Mucosa of descending colon (tissue), 3 donors: ENCODE measurements around the gene UBD. TPM values are rescaled to one million over a fixed set of nuclear protein-coding genes. Genes with fewer than 3 reads are reported as not detected.
A peak's percentile ranks its signal among the peaks of the same experiment; 100 is the strongest.

Experiments
- ATAC-seq: fragments of 200-7000 bp; cut with Tn5 transposase; one replicate; pipeline ENCODE4 v1.9.1; 2020; ENCODE audit warnings: mild to moderate bottlenecking, moderate library complexity
- DNase-seq, 3 donors: peaks; one replicate each; pipeline ENCODE4 v3.0.0-alpha.2; 2020
- H3K36me3 ChIP-seq: fragments of 200-600 bp; one replicate; pipeline ENCODE4 v1.8.0; 2021; ENCODE audit warnings: low read depth, mild to moderate bottlenecking
- H3K4me1 ChIP-seq: fragments of 200-600 bp; one replicate; pipeline ENCODE4 v1.8.0; 2021; ENCODE audit warnings: low read depth, mild to moderate bottlenecking
- H3K4me3 ChIP-seq: fragments of 200-600 bp; one replicate; pipeline ENCODE4 v1.8.0; 2021; ENCODE audit warnings: mild to moderate bottlenecking
- H3K9me3 ChIP-seq: fragments of 200-600 bp; one replicate; pipeline ENCODE4 v1.8.0; 2021; ENCODE audit warnings: mild to moderate bottlenecking
- intact Hi-C, 2 donors: fragments of 100-400 bp; cut with DNase I in 1 of 2; cut with micrococcal nuclease in 1 of 2; formaldehyde crosslinking; loops; one replicate each; pipeline versions ENCODE4 v1.11.0 to v1.11.1; 2022; cut with DNase I, micrococcal nuclease
- total RNA-seq, 3 donors: library from RNA; stranded (reverse); fragmentation: NEBNext Ultra II Directional in 2 of 3; extraction: Animal tissue kit (Norgen Biotek cat#: 25700) in 2 of 3; gene quantifications; one replicate each; pipeline versions ENCODE4 v1.2.1 to v1.2.4, GENCODE V29; 2021 to 2023
- TF ChIP-seq, protein P1 (sequence below): fragments of 200-600 bp; IDR thresholded peaks from one replicate; pipeline ENCODE4 v1.8.0; 2022; ENCODE audit warnings: antibody characterized with exemption, mild to moderate bottlenecking
- donor health status: DM: no; HTN: no; CAD: no; lungs with moderate emphysema.
- donor health status: DM: no; HTN: no; CAD: no.
- donor health status: DM: no; HTN: yes; CAD: no.

UBD gene
- total RNA-seq, 3 donors from 2014 or later = 4.2 to 11.7 TPM; not detected in 1

DNA sequence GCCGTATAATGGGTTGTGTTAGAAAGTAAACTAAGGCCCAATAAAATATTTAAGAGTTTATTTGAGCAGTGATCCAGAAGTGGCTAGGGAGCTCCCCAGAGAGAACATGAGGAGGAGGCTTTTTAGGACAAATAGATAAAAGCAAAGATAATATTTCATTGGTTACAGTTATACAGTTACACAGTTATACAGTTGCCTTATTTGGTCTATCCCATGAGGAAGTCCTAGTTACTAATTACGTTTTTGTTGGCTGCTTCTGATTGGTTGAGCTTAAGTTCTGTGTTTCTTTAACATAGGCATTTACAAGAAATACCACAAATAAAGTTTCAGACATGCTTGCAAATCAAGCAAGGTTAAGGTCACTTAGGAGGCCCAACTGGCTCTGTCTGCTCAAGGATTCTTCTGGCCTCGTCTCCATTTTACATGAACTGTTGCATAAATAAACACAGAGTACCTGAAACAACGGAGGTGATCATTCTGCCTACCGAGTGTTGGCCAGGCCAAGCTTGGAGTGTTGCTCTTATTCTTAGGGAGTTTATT, 7.0 kb downstream of the UBD start:
- peaks cover 4% of the 10 kb centered on the region for H3K4me1 ChIP-seq
- intact Hi-C loops = no loop called here
- DNase-seq (peak in 1 of 3 donors; percentile 26), ATAC-seq (peak; percentile 68)
- no peak overlapping the region for H3K4me3 ChIP-seq
- H3K36me3 ChIP-seq = no peaks in the 10 kb centered on the region
- H3K9me3 ChIP-seq = no peaks in the 10 kb centered on the region
- TF ChIP-seq, protein P1, sequence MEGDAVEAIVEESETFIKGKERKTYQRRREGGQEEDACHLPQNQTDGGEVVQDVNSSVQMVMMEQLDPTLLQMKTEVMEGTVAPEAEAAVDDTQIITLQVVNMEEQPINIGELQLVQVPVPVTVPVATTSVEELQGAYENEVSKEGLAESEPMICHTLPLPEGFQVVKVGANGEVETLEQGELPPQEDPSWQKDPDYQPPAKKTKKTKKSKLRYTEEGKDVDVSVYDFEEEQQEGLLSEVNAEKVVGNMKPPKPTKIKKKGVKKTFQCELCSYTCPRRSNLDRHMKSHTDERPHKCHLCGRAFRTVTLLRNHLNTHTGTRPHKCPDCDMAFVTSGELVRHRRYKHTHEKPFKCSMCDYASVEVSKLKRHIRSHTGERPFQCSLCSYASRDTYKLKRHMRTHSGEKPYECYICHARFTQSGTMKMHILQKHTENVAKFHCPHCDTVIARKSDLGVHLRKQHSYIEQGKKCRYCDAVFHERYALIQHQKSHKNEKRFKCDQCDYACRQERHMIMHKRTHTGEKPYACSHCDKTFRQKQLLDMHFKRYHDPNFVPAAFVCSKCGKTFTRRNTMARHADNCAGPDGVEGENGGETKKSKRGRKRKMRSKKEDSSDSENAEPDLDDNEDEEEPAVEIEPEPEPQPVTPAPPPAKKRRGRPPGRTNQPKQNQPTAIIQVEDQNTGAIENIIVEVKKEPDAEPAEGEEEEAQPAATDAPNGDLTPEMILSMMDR = no peak

DNA sequence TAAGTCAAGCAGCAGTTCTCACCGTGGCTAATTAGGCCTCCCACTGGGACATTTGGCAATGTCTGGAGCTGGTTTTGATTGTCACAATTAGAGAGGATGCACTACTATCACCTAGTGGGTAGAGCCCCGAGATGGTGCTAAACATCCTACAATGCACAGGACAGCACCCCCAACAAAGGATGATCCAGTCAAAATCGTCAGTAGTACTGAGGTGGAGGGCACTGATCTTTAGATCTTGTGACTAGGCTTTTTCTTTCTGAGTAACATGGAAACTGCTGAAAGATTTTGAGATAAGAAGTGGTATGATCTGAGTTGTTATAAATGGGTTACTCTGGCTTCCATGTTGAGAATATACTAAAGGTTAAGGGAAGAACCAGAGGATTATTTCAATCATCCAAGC, 12.0 kb downstream of the UBD start:
- no peak for DNase-seq
- ATAC-seq = no peak
- Histone ChIP-seq H3K4me1 (no peaks in the 10 kb centered on the region), H3K4me3 (no peak overlapping the region), H3K9me3 (no peaks in the 10 kb centered on the region), H3K36me3 (no peaks in the 10 kb centered on the region)
- TF ChIP-seq, protein P1 = no peak
- intact Hi-C loops = no loop called here

DNA sequence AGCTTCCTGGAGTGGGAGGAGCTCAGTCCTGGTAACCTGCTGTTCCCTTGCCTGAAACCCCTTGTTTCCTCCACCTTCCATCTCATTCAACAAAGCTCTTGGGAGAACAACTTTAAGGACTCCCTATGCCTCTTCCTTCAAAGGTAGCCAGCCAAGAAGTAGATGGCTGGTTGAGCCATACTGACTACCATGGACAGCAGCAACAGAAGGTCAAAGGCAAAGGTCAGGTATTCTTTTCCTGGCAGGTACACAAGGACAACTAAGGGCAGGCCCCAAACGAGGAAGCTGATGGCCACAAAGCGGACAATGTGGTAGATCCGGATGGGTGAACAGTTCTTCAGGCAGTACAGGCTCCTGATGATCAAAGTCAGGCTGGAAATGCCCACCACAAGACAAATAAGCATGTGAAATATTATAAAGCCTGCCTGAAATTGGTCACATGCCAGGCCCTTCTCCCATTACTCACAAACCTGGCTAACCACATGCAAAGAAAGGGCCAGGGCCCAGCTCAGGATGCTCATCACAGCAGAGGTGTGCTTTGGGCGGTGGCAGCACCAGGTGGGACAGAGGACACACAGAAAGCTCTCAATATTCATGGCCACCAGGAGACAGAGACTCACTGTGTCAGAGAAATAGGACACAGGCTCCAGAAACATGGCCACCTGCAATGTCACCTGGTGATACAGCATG, 21.7 kb downstream of the UBD start:
- Histone ChIP-seq H3K4me1 (no peaks in the 10 kb centered on the region), H3K9me3 (no peaks in the 10 kb centered on the region), H3K36me3 (no peaks in the 10 kb centered on the region), H3K4me3 (no peak overlapping the region)
- TF ChIP-seq, protein P1 = no peak
- intact Hi-C loops = no loop called here
- DNase-seq (no peak), ATAC-seq (no peak)

DNA sequence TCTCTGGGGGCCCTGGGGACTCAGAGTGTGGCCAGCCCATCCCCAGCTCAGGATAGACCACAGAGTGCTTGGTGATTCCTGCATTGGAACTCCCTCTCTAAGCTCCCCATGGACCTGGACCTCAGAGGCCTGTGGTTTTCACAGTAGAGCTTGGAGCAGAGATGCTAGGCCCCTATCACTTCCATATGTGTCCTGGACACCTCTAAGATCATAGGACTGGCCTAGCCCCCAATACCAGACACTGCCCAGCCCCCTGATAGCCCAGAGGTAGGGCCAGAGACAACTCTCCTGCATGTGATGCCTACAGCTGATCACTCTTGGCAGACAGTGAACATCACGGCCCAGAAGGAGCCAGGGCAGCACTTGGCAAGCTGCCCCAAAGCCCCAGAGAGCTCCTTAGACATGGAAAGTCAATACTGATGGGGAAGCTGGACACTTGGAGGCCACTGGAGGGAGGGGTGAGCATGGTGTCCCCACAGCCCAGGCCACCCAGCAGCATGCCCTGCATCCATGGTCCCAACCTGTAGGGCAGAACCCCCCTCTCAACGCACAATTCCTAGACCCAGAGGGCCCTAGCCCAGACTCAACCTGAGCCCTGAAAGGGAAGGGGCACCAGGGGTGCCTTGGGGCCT, 27.1 kb downstream of the UBD start:
- TF ChIP-seq, protein P1 = no peak
- Histone ChIP-seq H3K9me3 (no peaks in the 10 kb centered on the region), H3K4me1 (no peaks in the 10 kb centered on the region), H3K36me3 (no peaks in the 10 kb centered on the region), H3K4me3 (no peak overlapping the region)
- DNase-seq (no peak), ATAC-seq (no peak)
- intact Hi-C loops = no loop called here

DNA sequence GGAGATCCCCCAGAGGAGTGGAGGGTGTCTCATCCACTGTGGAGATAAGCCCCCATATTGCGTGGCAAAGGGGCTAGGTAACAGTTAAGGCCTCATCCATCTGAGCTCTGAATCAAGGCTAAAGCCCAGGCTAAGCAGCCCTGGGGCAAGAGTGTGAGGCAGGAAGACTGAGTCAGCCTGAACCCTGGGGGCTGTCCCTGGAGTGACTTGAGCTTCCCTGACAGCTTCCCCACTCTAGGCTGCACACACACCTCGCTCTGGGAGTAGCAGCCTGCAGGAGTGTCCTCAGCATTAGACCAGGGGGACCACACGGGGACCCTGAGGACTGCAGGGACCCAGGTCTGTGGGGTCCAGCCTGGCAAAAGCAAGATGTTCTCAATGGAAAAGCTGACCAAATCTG, 27.9 kb downstream of the UBD start:
- Histone ChIP-seq H3K36me3 (no peaks in the 10 kb centered on the region), H3K9me3 (no peaks in the 10 kb centered on the region), H3K4me3 (no peak overlapping the region), H3K4me1 (no peaks in the 10 kb centered on the region)
- TF ChIP-seq, protein P1 = no peak
- DNase-seq (no peak), ATAC-seq (no peak)
- intact Hi-C loops = no loop called here
